Uterus (tissue), 4 donors: Measurements from ENCODE around the gene PCTP. TPM values are rescaled to one million over a fixed set of nuclear protein-coding genes. Genes with fewer than 3 reads are reported as not detected.

Experiments
- DNase-seq, 2 donors: peaks; one replicate each; pipeline ENCODE4 v3.0.0-alpha.2; 2019 to 2020
- H3K27ac ChIP-seq, 2 donors: fragments of 200-600 bp; sonication (generic); 1 replicate in 1 of 2; 2 replicates in 1 of 2; pipeline ENCODE4 v1.5.1; 2016 to 2018
- H3K27me3 ChIP-seq, 2 donors: fragments of 200-600 bp; sonication (generic); one replicate each; pipeline ENCODE4 v1.5.1; 2018 to 2019; ENCODE audit warnings: control low read depth in 1 of 2
- H3K36me3 ChIP-seq, 2 donors: fragments of 200-600 bp; sonication (generic); one replicate each; pipeline ENCODE4 v1.5.1; 2019; ENCODE audit warnings: control low read depth in 1 of 2
- H3K4me1 ChIP-seq, 2 donors: fragments of 200-600 bp; sonication (generic); one replicate each; pipeline ENCODE4 v1.5.1; 2018 to 2019; ENCODE audit warnings: control low read depth in 1 of 2
- H3K4me3 ChIP-seq, 2 donors: fragments of 200-600 bp; sonication (generic); 1 replicate in 1 of 2; 2 replicates in 1 of 2; pipeline ENCODE4 v1.5.1; 2018 to 2019; ENCODE audit warnings: mild to moderate bottlenecking in 1 of 2
- H3K9me3 ChIP-seq, 2 donors: fragments of 200-600 bp; sonication (generic); one replicate each; pipeline ENCODE4 v1.5.1; 2019; ENCODE audit warnings: control low read depth in 1 of 2
- POLR2A ChIP-seq, 2 donors: fragments of 450-650 bp; IDR thresholded peaks; one replicate each; pipeline ENCODE4 v1.6.1; 2016; ENCODE audit warnings: antibody characterized with exemption in 2 of 2, mild to moderate bottlenecking in 1 of 2, moderate library complexity in 1 of 2
- intact Hi-C: fragments of 100-400 bp; cut with DNase I; formaldehyde crosslinking; loops from one replicate; pipeline ENCODE4 v1.15.1; 2023; ENCODE audit warnings: low total_unique reads
- total RNA-seq, 4 donors: library from RNA; depleted of rRNA in 3 of 4; stranded (reverse); fragments of >200 nt in 3 of 4; gene quantifications; one replicate each; pipeline versions ENCODE4 v1.1.0 to v1.2.4, GENCODE V29; 2014 to 2023
- TF ChIP-seq, protein P1 (sequence below), 4 experiments: fragments of 200-600 bp in 2 of 4; fragments of 450-650 bp in 2 of 4; sonication (generic) in 2 of 4; IDR thresholded peaks; one replicate each; pipeline ENCODE4 v1.5.1; 2016 to 2019; ENCODE audit warnings: antibody characterized with exemption in 4 of 4, mild to moderate bottlenecking in 2 of 4, moderate library complexity in 1 of 4
- donor health status: DM: yes; HTN: yes; CAD: no.

PCTP gene
- total RNA-seq, 4 donors from 2014 or later = 1.8 to 18.8 (median 10.9) TPM

DNA sequence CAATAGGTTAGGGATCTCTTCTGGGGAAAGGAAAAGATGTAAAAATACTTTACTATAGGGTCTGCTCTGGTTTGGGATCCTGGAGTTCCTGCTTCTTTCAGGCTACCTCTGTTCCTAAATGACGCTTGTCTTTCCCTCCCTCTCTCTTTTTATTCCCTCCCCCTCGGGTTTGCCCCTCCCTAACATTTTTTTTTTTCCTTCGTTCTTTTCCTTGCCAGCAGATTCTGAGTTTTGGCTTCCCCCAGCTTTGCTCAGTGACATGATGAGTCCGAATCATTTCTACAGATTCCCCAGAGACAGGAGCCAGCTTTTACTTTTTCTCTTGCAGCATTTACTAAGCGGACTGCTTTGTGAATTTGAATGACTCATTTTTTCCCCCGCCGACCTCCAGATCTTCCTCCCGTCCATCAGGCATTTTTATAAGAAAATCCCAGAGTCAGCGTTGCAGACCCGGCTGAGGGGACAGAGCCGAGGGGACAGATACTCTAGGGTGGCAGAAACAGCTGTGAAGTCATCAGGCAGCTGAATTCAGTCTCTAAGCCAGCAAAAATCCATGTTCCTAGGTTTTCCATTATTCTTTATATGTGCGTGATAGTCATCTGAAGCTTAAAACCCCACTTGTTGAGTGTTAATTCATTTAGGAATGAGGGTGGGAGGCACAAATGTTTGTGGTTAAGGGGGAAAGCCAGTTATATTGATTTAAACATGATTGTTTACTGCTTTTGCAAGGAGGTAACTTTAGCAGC, 27.9 kb upstream of the PCTP start, which contains the start of gene TMEM100:
Gene TMEM100, minus strand, starts transcription at position 123 of the 746 bp plus-strand sequence. CDS start 1,794 bp downstream, outside the sequence.
- TF ChIP-seq, protein P1, sequence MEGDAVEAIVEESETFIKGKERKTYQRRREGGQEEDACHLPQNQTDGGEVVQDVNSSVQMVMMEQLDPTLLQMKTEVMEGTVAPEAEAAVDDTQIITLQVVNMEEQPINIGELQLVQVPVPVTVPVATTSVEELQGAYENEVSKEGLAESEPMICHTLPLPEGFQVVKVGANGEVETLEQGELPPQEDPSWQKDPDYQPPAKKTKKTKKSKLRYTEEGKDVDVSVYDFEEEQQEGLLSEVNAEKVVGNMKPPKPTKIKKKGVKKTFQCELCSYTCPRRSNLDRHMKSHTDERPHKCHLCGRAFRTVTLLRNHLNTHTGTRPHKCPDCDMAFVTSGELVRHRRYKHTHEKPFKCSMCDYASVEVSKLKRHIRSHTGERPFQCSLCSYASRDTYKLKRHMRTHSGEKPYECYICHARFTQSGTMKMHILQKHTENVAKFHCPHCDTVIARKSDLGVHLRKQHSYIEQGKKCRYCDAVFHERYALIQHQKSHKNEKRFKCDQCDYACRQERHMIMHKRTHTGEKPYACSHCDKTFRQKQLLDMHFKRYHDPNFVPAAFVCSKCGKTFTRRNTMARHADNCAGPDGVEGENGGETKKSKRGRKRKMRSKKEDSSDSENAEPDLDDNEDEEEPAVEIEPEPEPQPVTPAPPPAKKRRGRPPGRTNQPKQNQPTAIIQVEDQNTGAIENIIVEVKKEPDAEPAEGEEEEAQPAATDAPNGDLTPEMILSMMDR (IDR thresholded peaks at IDR 0.05) = no peak
- no peak for TF ChIP-seq POLR2A (IDR thresholded peaks at IDR 0.05)
- Histone ChIP-seq H3K36me3 (no peaks in the 10 kb centered on the region), H3K27ac (peak within 1 kb of the TSS; percentile 60 to 71), H3K27me3 (no peaks in the 10 kb centered on the region), H3K4me1 (no peaks in the 10 kb centered on the region), H3K4me3 (peak within 1 kb of the TSS; percentile 2 to 17), H3K9me3 (no peaks in the 10 kb centered on the region)
- intact Hi-C loops = no loop called here
- DNase-seq = peak; percentile 48 to 70

DNA sequence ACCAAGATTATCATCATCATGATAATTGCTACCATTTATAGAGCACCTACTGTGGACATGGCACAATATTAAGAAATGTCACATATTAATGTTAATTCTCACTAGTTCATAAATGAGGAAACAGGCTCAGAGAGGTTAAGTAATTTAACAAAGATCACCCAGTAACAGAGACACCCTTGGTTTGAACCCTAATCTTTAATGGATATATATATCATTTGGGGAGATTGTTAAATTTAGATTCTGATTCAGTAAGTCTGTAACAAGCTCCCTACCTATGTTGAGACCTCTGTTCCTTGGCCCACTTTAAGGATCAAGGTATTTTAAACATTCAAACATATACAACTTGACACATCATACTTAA, 27.4 kb upstream of the PCTP start:
- no peak for DNase-seq
- intact Hi-C loops = no loop called here
- Histone ChIP-seq H3K4me1 (no peaks in the 10 kb centered on the region), H3K27ac (peak overlapping the region; percentile 60 to 71), H3K36me3 (no peaks in the 10 kb centered on the region), H3K4me3 (no peak overlapping the region), H3K27me3 (no peaks in the 10 kb centered on the region), H3K9me3 (no peaks in the 10 kb centered on the region)
- no peak for TF ChIP-seq POLR2A (IDR thresholded peaks at IDR 0.05)
- TF ChIP-seq, protein P1 (IDR thresholded peaks at IDR 0.05) = no peak

DNA sequence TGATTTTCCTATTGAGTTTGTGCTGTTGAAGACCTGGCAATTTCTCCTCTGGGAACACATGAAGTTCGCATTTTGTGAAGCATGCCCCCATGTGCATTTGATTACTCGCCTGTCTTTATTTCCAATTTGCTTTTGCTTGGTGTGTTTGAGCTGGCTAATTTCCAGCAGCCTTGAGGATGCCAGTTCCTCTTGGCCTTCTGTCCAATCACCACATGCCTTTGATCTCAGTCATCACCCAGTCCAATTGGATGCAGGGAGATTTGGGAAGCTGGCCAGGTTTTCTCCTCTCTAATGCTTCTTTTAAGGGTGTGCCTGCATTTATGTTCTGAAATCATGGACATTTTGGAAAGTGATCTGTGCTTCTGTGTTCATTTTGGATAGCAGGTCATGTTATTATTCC, 24.4 kb upstream of the PCTP start:
- no peak for TF ChIP-seq POLR2A (IDR thresholded peaks at IDR 0.05)
- TF ChIP-seq, protein P1 (IDR thresholded peaks at IDR 0.05) = no peak
- H3K27ac ChIP-seq = no peak overlapping the region
- H3K4me1 ChIP-seq = no peaks in the 10 kb centered on the region
- H3K9me3 ChIP-seq = no peaks in the 10 kb centered on the region
- H3K27me3 ChIP-seq = no peaks in the 10 kb centered on the region
- H3K36me3 ChIP-seq = no peaks in the 10 kb centered on the region
- peak; percentile 40 to 60 for DNase-seq
- intact Hi-C loops = no loop called here
- no peak overlapping the region for H3K4me3 ChIP-seq

DNA sequence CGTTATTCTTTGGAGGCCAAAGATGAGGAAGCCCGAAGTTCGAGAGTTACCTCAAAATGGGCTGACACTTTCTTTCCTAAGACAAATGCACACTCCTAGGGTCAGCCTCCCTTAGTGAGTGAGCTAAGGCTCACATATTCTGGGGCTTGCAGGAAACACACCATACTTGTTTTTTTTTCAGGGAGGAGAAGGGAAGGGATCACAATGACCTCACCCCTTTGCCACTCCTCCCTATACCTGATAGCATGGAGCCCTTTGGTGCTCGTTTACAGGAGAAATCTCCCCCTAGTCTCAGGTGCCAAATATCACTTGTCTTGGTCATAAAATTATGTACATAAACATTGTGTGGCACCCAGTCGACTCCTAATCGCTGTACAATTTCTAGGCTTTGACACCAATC, 23.6 kb upstream of the PCTP start:
- Histone ChIP-seq H3K9me3 (no peaks in the 10 kb centered on the region), H3K27me3 (no peaks in the 10 kb centered on the region), H3K4me1 (no peaks in the 10 kb centered on the region), H3K4me3 (no peak overlapping the region), H3K36me3 (no peaks in the 10 kb centered on the region), H3K27ac (no peak overlapping the region)
- TF ChIP-seq, protein P1 (IDR thresholded peaks at IDR 0.05) = no peak
- no peak for TF ChIP-seq POLR2A (IDR thresholded peaks at IDR 0.05)
- DNase-seq = no peak
- intact Hi-C loops = no loop called here

DNA sequence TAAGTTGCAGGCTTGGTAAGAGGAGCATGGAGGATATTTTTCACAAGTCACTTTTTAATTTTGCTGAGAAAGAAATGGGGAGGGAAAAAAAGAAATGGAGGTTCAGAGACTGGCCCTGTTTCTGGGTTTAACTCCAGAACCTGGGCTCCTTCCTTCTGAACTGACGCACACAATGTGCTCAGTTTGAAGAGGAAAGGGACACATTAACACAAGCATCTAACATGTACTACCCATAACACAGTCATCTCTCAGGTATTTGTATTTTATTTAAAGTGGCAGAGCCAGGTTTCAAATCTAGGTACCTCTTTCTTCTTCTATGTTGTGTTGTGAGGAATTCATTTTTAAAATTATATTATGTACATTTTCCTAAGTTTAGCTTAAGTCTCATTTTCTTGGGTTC, 22.9 kb upstream of the PCTP start:
- Histone ChIP-seq H3K4me1 (no peaks in the 10 kb centered on the region), H3K4me3 (no peak overlapping the region), H3K9me3 (no peaks in the 10 kb centered on the region), H3K27ac (no peak overlapping the region), H3K36me3 (no peaks in the 10 kb centered on the region), H3K27me3 (no peaks in the 10 kb centered on the region)
- TF ChIP-seq, protein P1 (IDR thresholded peaks at IDR 0.05) = no peak
- no peak for TF ChIP-seq POLR2A (IDR thresholded peaks at IDR 0.05)
- no peak for DNase-seq
- intact Hi-C loops = no loop called here
